ENCODE results near the gene SRGAP1.

SRGAP1 gene

DNA sequence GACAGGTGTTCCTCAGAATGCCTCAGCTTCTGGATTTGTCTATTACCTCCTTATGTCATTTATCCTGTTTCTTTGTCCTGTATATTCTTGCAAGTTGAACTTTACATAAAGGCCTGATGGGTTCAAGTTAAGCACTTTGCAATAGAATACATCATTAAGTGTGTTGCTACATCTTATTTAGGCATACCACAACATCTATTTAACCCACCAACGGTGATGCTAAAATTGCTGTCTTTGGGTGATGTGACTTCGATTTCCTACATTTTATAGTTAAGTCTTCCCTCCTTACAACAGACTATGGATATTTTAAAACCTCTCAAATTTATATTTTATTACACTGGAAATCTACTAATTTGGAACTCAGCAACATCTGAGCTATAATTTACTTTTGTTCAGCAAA is 206.6 kb downstream of the SRGAP1 start:
- Mint-ChIP-seq H3K36me3 (ENCODE audit: low read depth) (no peaks in the 10 kb centered on the region), H3K27ac (no peak overlapping the region), H3K4me3 (no peak overlapping the region), H3K9me3 (no peaks in the 10 kb centered on the region), H3K4me1 (ENCODE audit: low read depth) (no peaks in the 10 kb centered on the region), H3K27me3 (peaks cover 15% of the 10 kb centered on the region)

DNA sequence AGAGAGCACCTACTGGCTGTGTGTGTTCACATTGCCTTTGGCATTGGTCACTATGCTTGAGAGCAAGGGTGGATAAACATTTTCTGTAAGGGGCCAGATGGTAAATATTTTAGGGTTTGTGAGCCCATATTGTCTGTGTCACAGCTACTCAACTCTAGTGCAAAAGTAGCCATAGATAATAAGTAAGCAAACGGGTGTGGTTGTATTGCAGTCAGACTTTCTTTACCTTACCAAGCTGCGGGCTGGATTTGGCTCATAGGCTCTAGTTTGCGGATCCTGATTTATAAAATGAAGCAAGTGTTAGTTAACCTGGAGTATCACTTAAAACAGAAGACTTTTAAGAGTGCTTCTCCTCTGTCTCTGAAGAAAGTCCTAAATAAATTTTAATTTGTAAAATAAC is 208.6 kb downstream of the SRGAP1 start:
- Mint-ChIP-seq H3K4me1 (ENCODE audit: low read depth) (no peaks in the 10 kb centered on the region), H3K4me3 (no peak overlapping the region), H3K27ac (no peak overlapping the region), H3K9me3 (no peaks in the 10 kb centered on the region), H3K27me3 (peaks cover 19% of the 10 kb centered on the region), H3K36me3 (ENCODE audit: low read depth) (no peaks in the 10 kb centered on the region)

DNA sequence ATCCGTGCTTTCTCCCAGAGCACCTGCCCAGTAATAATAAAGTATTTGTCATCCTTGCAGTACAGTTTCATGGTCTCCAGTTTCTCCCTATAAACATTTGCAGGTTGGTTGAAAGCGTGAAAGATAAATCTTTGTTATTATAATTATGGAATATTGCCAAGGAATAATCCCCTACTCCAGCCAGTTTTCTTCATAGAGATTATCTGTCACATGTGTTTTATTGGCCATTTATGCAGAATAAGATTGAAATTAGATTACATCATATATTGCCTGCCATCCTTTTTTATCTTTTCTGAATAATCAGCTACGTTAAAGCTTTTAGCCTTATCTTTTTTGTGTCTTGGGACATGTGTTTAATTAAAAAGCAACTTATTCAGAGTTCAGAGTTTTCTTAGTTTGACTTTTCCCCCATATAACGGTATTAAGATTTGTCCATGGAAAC is 209.6 kb downstream of the SRGAP1 start:
- Mint-ChIP-seq H3K27ac (no peak overlapping the region), H3K27me3 (peaks cover 18% of the 10 kb centered on the region), H3K36me3 (ENCODE audit: low read depth) (no peaks in the 10 kb centered on the region), H3K9me3 (no peaks in the 10 kb centered on the region), H3K4me3 (no peak overlapping the region), H3K4me1 (ENCODE audit: low read depth) (no peaks in the 10 kb centered on the region)

DNA sequence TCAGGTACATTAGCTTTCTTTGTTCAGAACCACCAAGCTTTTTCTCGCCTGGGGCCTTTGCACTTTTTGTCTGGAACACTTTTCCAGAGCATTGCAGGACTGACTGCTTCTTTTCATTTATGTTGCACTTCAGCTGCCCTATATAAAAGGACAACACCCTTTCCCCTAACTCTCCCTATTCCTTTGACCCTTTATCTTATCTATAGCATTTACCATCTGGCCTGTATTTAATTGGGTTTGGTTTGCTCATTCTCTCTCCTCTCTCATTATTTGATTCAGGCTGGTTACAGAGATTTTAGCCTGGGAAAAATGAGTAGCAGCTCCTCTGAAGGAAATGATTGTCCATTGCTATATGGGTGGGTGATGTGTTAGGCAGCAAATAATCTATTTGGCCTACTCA is 212.2 kb downstream of the SRGAP1 start:
- Mint-ChIP-seq H3K9me3 (no peaks in the 10 kb centered on the region), H3K27me3 (peaks cover 21% of the 10 kb centered on the region), H3K27ac (no peak overlapping the region), H3K4me1 (ENCODE audit: low read depth) (no peaks in the 10 kb centered on the region), H3K36me3 (ENCODE audit: low read depth) (no peaks in the 10 kb centered on the region), H3K4me3 (no peak overlapping the region)

DNA sequence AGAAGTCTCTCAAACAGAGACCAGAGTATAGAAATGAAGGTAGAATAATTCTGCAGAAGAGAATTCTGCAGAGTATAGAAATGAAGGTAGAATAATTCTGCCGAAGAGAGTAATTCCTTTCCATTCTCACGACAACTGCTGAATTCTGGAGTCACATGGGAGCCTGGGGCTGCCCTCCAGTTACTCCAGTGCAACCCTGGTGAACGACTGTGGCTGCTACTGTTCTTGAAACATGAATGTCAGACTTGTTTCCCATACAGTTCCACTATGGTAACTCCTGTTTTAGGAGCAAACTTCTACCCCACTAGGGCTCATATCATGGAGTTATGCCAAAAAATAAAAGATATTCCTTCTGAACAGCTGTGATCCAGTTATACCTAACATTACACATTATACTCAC is 213.2 kb downstream of the SRGAP1 start:
- Mint-ChIP-seq H3K9me3 (no peaks in the 10 kb centered on the region), H3K4me3 (no peak overlapping the region), H3K27me3 (peaks cover 21% of the 10 kb centered on the region), H3K36me3 (ENCODE audit: low read depth) (no peaks in the 10 kb centered on the region), H3K4me1 (ENCODE audit: low read depth) (no peaks in the 10 kb centered on the region), H3K27ac (no peak overlapping the region)

DNA sequence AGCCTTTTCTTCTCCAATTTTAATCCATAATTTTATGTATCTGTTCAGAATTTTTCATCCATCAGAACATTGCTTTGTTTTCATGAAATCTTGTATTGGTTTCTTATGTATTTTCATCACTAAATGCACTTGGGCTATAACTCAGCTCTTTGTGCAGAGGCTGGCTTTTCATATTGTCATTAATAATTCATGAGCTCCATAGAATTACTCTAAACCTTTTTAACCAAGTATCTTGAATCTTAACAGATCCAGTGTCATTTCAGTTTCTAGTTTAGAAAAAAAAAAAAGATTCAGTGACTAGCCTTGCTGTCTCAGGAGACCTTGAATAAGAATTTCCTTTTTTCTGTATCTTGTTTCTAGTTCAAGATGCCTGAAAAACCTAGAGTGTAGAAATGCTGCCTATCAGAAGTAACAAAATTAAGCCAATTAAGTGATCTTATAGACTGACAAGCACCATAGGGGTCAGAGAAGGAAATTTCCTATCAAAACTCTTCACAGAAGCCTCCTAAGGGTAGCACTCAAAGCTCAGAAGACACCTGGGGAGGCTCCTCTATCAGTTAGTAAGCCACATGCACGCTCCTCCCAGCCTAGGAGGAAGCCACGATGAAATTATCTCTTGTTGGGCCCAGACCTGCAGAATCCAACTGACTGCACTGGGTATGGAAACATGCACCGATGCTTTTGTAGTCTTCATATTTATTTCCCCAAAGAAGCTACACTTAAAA is 214.2 kb downstream of the SRGAP1 start:
- Mint-ChIP-seq H3K36me3 (ENCODE audit: low read depth) (no peaks in the 10 kb centered on the region), H3K27me3 (peaks cover 21% of the 10 kb centered on the region), H3K4me1 (ENCODE audit: low read depth) (no peaks in the 10 kb centered on the region), H3K27ac (no peak overlapping the region), H3K9me3 (no peaks in the 10 kb centered on the region), H3K4me3 (no peak overlapping the region)

DNA sequence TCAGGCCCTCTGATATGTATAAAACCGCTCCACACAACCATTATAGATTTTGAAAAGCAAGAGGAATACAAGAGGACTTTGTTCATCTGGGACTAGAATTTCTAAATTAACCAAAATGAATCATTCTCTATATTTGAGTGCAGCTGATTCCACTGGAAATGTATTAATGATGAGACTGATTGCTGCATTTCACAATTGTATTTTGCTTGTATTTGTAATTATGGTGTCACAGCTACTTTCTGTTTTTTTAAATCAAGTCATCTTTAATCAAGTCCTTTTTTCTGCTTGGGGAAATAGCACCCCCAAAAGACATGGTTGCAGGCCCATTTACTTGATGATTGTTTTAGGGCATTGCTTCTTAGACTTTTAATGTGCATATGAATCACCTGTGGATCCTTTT is 215.2 kb downstream of the SRGAP1 start:
- no peak overlapping the region for H3K4me3 Mint-ChIP-seq

DNA sequence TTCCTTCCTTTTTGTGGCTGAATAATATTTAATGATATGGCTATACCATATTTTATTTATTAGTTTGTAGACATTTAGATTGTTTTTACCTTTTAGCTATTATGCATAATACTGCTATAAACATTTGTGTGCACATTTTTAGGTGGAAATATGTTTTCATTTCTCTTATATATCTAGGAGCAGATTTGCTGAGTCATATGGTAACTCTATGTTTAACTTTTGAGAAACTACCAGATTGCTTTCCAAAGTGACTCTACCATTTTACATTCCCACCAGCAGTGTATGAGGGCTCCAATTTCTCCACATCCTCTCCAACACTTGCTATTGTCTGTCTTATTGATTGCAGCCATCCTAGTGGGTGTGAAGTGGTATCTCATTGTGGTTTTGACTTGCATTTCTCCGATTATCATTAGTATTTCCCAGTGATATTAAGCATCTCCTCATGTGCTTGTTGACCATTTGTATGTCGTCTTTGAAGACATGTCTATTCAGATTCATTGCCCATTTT is 217.4 kb downstream of the SRGAP1 start:
- Mint-ChIP-seq H3K4me3 (no peak overlapping the region), H3K36me3 (ENCODE audit: low read depth) (no peaks in the 10 kb centered on the region), H3K4me1 (ENCODE audit: low read depth) (no peaks in the 10 kb centered on the region), H3K27me3 (peaks cover 7% of the 10 kb centered on the region), H3K9me3 (no peaks in the 10 kb centered on the region), H3K27ac (no peak overlapping the region)

More for the DNA sequence above, 215.2 kb downstream of the SRGAP1 start:
- Mint-ChIP-seq H3K9me3 (no peaks in the 10 kb centered on the region), H3K27me3 (peaks cover 14% of the 10 kb centered on the region), H3K27ac (no peak overlapping the region), H3K36me3 (ENCODE audit: low read depth) (no peaks in the 10 kb centered on the region), H3K4me1 (ENCODE audit: low read depth) (no peaks in the 10 kb centered on the region)

DNA sequence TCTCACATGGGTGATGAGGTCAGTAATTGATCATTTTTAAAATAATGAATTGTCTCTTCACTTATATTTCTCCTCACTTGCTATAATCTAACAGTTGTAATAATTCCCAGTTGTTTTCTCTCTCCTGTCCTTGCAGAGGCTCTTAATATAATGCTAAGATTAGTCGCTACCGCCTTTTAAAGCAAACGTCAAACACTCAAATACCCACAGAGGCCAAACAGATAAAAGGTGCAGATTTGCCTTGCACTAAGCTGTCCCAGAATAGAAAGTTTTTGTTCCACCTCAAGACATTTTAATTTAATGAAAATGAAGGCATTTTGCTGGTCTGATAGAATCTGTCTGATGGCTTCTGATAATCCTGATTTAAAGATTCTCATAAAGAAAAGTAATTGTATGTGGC is 218.6 kb downstream of the SRGAP1 start:
- H3K27ac Mint-ChIP-seq, result no peak overlapping the region
- no peaks in the 10 kb centered on the region for H3K9me3 Mint-ChIP-seq
- H3K4me3 Mint-ChIP-seq, result no peak overlapping the region
- no peaks in the 10 kb centered on the region for H3K36me3 Mint-ChIP-seq (ENCODE audit: low read depth)
- peaks cover 4% of the 10 kb centered on the region for H3K27me3 Mint-ChIP-seq
- no peaks in the 10 kb centered on the region for H3K4me1 Mint-ChIP-seq (ENCODE audit: low read depth)

DNA sequence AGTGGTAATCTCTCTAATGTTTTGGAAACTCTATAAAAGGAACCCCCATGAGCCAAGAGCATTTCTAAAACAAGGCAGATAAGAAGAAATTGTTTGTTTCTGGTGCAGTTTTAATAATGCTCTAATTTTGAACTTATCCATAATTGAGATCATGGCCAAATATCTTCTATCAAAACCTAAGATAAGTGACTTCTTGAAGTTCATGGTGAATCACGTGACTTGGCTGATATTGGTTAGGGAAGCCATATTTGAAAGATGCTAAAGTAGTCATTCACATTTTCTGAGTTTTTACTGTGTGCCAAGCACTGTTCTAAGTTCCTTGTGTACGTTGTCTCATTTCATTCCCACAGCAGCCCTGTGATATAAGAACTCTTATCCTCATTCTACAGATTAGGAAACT is 219.7 kb downstream of the SRGAP1 start:
- H3K27ac Mint-ChIP-seq, result no peak overlapping the region
- H3K36me3 Mint-ChIP-seq (ENCODE audit: low read depth), result no peaks in the 10 kb centered on the region
- H3K9me3 Mint-ChIP-seq, result no peaks in the 10 kb centered on the region
- H3K27me3 Mint-ChIP-seq, result peaks cover 2% of the 10 kb centered on the region
- no peak overlapping the region for H3K4me3 Mint-ChIP-seq
- H3K4me1 Mint-ChIP-seq (ENCODE audit: low read depth), result no peaks in the 10 kb centered on the region

DNA sequence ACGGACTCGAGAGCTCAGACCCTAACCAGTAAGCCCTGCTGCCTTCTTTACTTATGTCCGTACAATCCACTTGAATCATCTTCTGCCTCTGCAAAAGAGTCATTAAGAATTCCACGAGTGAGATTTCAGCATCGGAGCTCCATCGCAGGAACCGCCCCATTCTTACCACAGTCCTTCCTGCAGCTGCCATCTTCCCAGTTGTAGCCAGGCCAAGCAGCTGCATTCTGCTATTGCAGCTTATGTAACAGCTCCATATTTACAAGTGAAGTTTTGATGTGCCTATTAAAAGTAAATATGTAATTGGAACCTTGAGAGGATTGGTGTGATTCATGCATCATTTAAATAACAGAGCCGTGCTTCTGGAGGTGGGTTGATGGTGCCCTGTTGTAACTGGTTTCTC is 220.2 kb downstream of the SRGAP1 start:
- H3K9me3 Mint-ChIP-seq, result no peaks in the 10 kb centered on the region
- no peak overlapping the region for H3K4me3 Mint-ChIP-seq
- H3K27ac Mint-ChIP-seq, result no peak overlapping the region
- no peaks in the 10 kb centered on the region for H3K4me1 Mint-ChIP-seq (ENCODE audit: low read depth)
- no peaks in the 10 kb centered on the region for H3K27me3 Mint-ChIP-seq
- no peaks in the 10 kb centered on the region for H3K36me3 Mint-ChIP-seq (ENCODE audit: low read depth)

DNA sequence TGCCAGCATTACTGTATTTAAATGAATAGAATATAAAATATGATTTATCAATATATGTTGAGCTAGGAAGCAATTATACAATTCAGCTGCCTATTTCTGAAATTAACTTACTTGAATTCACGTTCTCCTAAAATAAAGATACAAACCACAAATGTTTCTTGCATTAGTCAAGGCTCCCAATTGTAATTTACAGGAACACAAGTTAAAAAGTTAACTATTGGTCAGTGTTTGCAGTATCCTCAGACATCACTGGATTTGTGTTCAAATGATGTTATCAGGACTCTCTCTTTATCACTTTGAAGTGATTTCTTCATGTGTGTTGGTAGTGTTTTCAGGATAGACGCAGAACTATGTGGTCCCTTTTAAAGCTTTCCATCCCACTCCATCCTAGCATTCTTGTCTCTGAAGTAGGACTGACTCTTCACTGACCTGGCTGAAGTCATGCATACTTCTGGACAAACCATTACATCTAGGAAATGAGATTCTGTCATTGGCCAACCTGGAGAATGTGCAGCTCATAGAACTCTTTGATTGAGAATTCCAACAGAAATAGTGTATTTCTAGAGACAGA is 221.5 kb downstream of the SRGAP1 start:
- H3K27ac Mint-ChIP-seq, result no peak overlapping the region
- H3K9me3 Mint-ChIP-seq, result no peaks in the 10 kb centered on the region

DNA sequence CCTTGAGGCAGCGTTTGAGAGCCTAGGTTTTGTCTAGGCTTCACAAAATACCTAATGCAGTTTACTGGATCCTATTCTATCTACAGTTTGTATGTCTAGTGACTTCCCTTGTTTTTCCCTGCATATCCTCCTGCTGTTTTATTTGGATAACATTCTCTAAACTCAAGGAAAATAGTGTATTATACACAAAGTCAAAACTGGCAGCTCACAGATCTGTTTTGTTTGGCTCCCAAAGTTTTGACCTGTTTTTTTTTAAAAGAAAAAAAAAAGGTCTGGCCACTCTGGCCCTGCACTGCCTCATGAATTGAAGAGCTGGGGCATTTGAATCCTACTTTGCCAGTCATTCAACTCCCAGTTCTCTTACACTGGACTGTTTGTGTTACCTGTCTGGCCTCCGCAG is 222.3 kb downstream of the SRGAP1 start:
- no peak overlapping the region for H3K4me3 Mint-ChIP-seq
- H3K36me3 Mint-ChIP-seq (ENCODE audit: low read depth), result no peaks in the 10 kb centered on the region
- no peaks in the 10 kb centered on the region for H3K4me1 Mint-ChIP-seq (ENCODE audit: low read depth)
- H3K27ac Mint-ChIP-seq, result no peak overlapping the region
- no peaks in the 10 kb centered on the region for H3K27me3 Mint-ChIP-seq
- H3K9me3 Mint-ChIP-seq, result no peaks in the 10 kb centered on the region

More for the DNA sequence above, 221.5 kb downstream of the SRGAP1 start:
- Mint-ChIP-seq H3K4me1 (ENCODE audit: low read depth) (no peaks in the 10 kb centered on the region), H3K36me3 (ENCODE audit: low read depth) (no peaks in the 10 kb centered on the region), H3K27me3 (no peaks in the 10 kb centered on the region), H3K4me3 (no peak overlapping the region)

DNA sequence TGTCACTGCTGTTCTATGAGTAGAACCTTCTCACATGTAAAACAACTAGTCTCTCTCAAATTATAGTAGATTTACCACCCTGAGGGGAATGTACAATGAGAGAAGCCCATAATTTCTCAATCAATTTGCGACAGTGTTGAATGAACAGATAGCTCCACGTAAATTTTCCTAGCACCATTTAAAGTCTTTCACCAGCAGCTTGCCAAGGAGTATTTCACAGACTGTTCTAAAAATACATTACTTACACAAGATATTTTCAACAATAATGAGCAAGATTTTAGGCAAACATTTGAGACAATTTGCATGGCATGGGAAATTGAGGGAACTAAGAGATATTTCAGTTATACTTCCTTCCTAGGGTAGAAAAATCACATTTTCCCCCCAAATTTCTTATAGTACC is 226.0 kb downstream of the SRGAP1 start:
- Mint-ChIP-seq H3K27ac (no peak overlapping the region), H3K4me3 (no peak overlapping the region), H3K36me3 (ENCODE audit: low read depth) (no peaks in the 10 kb centered on the region), H3K9me3 (no peaks in the 10 kb centered on the region), H3K4me1 (ENCODE audit: low read depth) (no peaks in the 10 kb centered on the region), H3K27me3 (peaks cover 4% of the 10 kb centered on the region)

DNA sequence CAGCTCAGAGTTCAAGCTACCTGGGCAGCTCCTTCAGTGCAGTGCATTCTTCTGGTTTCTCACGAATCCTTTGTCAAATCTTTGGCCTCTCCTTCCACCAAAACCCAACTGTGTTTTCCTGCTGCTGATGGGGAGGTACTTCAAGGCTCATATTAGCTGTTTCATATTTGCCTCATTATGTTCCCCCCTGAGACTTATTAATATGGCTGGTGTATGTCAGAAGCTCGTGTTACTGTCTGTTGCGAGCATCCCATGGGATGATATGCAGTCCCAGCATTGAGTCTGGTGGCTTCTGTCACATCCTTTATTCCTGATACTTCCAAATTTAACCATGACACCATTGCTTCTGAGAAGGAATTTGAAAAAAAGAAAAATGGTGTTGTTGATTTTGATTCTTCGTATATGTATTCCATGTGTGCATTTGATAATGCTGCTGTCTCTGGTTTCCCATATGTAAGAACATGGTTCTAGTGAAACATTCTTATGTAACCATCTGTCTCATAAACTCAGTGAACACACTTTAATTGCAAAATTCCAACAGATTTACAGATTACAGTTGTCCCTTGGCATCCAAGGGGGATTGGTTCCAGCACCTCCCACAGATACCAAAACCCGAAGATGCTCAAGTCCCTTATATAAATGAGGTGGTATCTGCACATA is 228.5 kb downstream of the SRGAP1 start:
- no peaks in the 10 kb centered on the region for H3K36me3 Mint-ChIP-seq (ENCODE audit: low read depth)
- no peak overlapping the region for H3K27ac Mint-ChIP-seq
- peaks cover 3% of the 10 kb centered on the region for H3K9me3 Mint-ChIP-seq
- peaks cover 7% of the 10 kb centered on the region for H3K27me3 Mint-ChIP-seq
- no peaks in the 10 kb centered on the region for H3K4me1 Mint-ChIP-seq (ENCODE audit: low read depth)
- H3K4me3 Mint-ChIP-seq, result no peak overlapping the region
